Measurements from ENCODE around the gene FAM81B.

The FAM81B gene

DNA sequence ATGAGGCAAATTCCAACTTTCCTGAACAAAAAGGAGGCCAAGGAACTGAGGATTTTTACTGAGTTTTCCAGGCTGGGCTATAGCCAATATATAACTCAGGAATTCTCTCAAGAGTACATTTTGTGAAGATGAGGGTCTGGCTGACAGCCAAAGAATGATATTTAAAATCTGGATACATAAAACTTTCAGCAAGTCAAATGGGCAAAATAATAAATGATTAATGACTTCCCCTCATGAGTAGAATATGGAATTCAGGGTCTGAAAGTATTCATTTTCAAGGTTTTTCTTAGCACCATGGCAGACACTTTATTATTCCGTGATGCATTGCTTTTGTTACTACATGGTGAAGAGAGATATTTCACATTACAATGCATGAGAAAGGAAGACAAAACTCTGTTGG lies 7.8 kb downstream of the FAM81B start:
- in situ Hi-C loops (cut with MboI; ENCODE audit: low sequenced_read_pairs), result no loop called here

DNA sequence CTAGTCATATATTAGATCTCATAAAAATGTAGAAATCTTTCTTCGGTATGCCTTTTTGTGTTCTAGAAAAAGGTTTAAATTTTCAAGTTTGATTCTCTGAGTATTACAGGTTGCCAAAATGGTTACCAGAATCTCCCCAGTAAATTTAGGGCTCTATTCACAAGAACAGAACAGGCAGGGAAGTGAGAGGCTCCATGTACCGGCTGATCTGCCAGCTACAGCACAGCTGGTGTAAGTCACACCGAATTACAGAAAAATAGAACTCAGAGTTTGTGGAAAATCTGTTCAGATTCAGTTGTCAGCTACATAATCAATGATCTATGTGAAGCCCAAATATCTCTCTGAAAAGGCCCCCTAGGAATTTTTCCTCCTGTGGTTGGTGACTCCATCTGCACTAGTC lies 10.5 kb downstream of the FAM81B start:
- in situ Hi-C loops (cut with MboI; ENCODE audit: low sequenced_read_pairs), result no loop called here

DNA sequence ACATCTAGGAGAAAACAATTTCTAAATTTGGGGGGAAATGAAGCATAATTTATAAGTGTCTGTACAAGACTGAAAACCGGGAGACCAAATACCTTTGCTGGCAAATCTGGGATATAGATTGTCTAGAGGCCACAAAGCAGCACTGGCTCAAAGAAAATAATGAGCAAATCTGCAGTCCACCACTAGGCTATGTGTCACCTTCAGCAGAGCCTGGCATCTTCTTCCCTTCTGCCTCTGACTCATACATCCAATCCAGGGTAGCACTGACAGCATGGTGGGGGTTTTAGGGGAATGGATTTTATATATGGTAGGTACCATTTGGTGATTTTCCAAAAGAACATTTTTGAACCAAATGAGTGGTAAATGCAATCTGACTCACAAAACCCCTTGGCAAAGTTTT lies 12.8 kb downstream of the FAM81B start:
- in situ Hi-C loops (cut with MboI; ENCODE audit: low sequenced_read_pairs), result no loop called here

DNA sequence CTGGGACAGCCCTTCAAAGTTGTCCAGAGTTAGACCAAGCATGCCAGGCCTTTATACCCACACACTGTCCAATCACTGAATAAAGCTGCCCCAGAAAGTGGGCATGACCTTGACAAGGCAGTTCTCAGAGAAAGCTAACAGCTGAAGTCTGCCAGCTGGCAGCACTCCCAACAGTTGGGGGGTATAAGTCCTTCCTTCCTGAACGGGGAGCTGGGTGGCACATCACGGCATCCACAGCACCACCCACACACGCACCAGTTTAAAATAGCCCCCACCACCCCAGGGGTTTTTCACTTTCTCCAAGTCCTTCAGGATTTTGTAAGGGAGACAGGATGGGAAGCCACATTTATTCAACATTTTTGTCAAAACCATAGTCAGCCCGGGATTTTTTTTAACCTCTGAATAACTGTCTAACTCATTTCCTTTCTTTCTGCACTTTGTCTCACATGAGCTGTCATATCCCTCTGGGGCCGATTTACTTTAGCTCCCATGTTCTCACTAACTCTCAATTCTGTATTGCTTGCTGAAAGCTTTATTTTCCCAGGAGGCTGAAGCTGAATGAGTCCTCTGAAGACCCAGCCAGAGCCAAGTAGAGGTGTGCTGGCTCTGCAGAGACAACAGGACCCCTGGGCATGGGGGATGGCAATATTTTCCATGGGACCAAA lies 15.4 kb downstream of the FAM81B start:
- in situ Hi-C loops (cut with MboI; ENCODE audit: low sequenced_read_pairs), result no loop called here

GRCh38 chr5:95410279-95410678 lies 19.1 kb downstream of the FAM81B start:
- in situ Hi-C loops (cut with MboI; ENCODE audit: low sequenced_read_pairs), result no loop called here

- in situ Hi-C loops (cut with MboI; ENCODE audit: low sequenced_read_pairs), result no loop called here
Observed at GRCh38 chr5:95411474-95411873, 20.3 kb downstream of the FAM81B start.

DNA sequence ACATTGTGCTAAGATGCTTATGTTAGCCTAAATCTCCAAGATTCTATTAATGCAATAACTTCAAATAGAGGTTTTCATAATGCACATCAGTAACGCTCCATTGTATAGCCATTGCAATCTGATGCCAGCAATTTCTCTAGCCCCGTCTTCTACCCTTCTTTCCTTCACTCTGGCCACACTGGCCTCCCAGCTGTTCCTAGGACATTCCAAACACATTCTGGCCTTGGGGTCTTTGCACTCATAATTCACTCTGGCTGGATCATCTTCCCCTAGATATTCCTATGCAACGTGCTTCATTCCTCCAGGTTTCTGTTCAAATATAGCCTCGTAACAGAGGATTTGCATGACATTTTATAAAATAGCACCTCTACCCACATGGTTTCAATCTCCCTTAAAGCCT lies 23.3 kb downstream of the FAM81B start:
- in situ Hi-C loops (cut with MboI; ENCODE audit: low sequenced_read_pairs), result no loop called here

- in situ Hi-C loops (cut with MboI; ENCODE audit: low sequenced_read_pairs), result no loop called here
Observed at GRCh38 chr5:95417971-95418370, 26.8 kb downstream of the FAM81B start.

- in situ Hi-C loops (cut with MboI; ENCODE audit: low sequenced_read_pairs), result no loop called here
Observed at GRCh38 chr5:95422838-95423237, 31.7 kb downstream of the FAM81B start.

GRCh38 chr5:95424016-95424415 lies 32.9 kb downstream of the FAM81B start:
- in situ Hi-C loops (cut with MboI; ENCODE audit: low sequenced_read_pairs), result no loop called here

DNA sequence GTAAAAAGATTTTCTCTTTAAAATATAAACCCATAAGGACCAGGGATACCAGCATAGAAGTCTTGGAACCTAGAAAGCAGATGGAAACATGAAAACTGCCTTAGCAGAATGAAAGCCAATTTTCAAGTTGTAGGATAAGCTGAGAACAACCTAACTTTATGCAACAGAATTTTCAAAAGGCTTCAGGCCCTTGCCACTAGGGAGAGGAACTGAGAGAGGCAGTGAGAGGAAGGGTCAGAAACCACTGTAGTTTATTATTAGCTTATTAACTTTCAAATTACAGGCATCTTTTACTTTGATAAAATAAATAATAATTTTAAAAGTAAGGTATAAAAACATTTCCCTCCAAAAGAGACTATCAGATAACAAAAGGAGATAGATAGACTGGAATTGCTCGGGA lies 33.4 kb downstream of the FAM81B start:
- in situ Hi-C loops (cut with MboI; ENCODE audit: low sequenced_read_pairs), result no loop called here

DNA sequence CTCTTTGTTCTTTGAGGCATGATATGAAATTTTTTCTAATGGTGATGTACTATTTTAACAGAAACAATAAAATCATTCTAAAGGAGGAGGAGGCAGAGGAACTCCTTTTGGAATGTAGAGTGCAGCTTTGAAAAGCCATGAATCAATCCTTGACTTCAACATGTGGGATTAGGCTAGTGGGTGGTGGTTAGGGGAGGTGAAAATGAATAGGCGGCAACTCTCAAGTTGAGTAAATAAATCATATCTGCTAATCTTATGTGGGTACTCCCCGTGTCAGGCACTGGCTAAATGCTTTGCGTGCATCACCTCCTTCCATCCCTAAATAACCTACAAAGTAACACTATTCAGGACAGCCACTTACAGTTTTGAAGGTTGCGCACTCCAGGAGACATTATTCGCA lies 35.1 kb downstream of the FAM81B start:
- in situ Hi-C loops (cut with MboI; ENCODE audit: low sequenced_read_pairs), result no loop called here

- in situ Hi-C loops (cut with MboI; ENCODE audit: low sequenced_read_pairs), result no loop called here
Observed at GRCh38 chr5:95432779-95433178, 41.6 kb downstream of the FAM81B start.

GRCh38 chr5:95439801-95440493 lies 48.8 kb downstream of the FAM81B start:
- in situ Hi-C loops (cut with MboI; ENCODE audit: low sequenced_read_pairs), result no loop called here

- in situ Hi-C loops (cut with MboI; ENCODE audit: low sequenced_read_pairs), result no loop called here
Observed at GRCh38 chr5:95440825-95441224, 49.7 kb downstream of the FAM81B start.

- in situ Hi-C loops (cut with MboI; ENCODE audit: low sequenced_read_pairs), result no loop called here
Observed at GRCh38 chr5:95441636-95442035, 50.5 kb downstream of the FAM81B start.

DNA sequence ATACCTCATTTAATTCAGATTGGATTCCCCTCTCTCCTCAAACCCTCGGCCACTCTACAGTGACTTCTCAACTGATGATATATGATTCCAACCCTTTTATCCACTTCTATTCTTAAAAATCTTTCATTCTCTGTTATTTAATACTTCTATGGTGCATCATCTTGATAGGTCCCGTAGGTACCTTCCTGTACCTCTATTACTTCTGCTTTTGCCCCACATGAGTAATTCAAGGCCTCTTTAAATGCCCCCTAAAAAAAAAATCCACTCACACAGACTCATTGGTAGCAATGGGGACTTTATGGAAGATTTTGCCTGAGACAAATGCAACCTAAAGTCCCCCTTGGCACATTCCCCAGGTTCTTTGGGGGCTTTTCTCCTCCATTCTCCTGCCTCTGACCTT lies 54.3 kb downstream of the FAM81B start:
- in situ Hi-C loops (cut with MboI; ENCODE audit: low sequenced_read_pairs), result no loop called here

- in situ Hi-C loops (cut with MboI; ENCODE audit: low sequenced_read_pairs), result no loop called here
Observed at GRCh38 chr5:95445995-95446394, 54.8 kb downstream of the FAM81B start.

- in situ Hi-C loops (cut with MboI; ENCODE audit: low sequenced_read_pairs), result no loop called here
Observed at GRCh38 chr5:95446560-95447221, 55.5 kb downstream of the FAM81B start.

DNA sequence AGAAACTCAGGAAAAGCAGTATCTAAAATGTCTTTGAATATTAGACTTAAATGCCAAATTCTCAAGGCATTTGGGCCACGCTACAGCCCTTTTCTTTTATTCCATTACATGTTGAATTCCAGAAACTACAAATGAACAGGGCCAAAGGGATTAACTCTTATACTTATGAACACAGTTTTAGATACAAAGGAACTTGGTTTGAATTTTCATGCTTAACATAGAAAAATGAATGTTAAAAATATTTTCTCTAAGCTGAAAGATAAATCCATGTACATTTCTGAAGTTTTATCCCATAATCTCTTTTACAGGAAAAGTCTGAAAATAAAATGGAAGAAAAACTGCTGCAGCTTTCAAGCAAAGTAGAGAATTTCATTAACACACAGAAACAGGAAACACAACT lies 56.8 kb downstream of the FAM81B start:
- in situ Hi-C loops (cut with MboI; ENCODE audit: low sequenced_read_pairs), result no loop called here

DNA sequence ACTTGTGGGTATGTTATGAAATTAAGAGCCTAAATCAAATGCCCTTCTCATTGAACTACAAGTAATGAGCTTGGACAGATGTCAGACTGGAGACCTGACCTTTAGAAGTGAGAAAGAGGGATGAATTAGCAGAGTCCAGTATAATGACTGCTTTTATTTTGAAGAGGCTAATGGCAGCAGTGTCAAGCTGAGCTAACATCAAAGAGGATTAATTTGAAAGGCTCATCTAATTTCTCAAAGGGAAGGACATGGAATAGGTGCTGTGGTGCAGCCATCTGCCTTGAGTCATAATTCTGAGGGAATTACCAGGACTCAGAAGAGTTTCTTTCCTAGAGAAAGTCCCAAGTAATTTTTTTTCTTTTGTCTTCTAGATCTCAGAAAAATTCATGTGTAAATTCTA lies 57.6 kb downstream of the FAM81B start:
- in situ Hi-C loops (cut with MboI; ENCODE audit: low sequenced_read_pairs), result no loop called here

GRCh38 chr5:95449460-95449859 lies 58.3 kb downstream of the FAM81B start:
- in situ Hi-C loops (cut with MboI; ENCODE audit: low sequenced_read_pairs), result no loop called here

Data from HL-60/S4 (cell line).